ENCODE measurements around the gene DGLUCY.

DGLUCY gene

DNA sequence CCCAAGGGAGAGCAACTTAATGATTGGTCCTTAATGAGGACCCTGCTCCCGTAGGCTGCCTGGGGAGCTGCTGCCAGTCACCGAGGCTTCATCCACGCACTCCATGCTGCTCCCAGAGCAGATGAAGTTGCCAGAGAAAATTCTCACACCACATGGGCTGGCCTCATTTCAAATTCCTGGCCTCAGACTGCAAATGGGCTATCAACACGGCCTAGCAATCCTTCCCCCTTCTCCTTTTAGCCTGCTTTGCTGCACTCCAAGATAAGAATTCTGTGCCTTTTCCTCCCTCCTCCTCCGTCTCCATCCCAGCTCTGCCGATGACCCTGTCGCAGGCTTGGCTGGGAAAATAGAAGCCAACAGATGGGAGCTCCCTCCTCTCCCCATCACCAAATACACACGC lies 10.8 kb upstream of the DGLUCY start:
- DNase-seq (ENCODE audit: low spot score), result no peak
- TF ChIP-seq, protein P1, sequence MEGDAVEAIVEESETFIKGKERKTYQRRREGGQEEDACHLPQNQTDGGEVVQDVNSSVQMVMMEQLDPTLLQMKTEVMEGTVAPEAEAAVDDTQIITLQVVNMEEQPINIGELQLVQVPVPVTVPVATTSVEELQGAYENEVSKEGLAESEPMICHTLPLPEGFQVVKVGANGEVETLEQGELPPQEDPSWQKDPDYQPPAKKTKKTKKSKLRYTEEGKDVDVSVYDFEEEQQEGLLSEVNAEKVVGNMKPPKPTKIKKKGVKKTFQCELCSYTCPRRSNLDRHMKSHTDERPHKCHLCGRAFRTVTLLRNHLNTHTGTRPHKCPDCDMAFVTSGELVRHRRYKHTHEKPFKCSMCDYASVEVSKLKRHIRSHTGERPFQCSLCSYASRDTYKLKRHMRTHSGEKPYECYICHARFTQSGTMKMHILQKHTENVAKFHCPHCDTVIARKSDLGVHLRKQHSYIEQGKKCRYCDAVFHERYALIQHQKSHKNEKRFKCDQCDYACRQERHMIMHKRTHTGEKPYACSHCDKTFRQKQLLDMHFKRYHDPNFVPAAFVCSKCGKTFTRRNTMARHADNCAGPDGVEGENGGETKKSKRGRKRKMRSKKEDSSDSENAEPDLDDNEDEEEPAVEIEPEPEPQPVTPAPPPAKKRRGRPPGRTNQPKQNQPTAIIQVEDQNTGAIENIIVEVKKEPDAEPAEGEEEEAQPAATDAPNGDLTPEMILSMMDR (IDR thresholded peaks at IDR 0.05; ENCODE audit: borderline replicate concordance, control extremely low read depth, extremely low read depth, insufficient read depth, missing control alignments), result no peak
- in situ Hi-C loops (cut with MboI; ENCODE audit: low sequenced_read_pairs, unreplicated experiment), result no loop called here

DNA sequence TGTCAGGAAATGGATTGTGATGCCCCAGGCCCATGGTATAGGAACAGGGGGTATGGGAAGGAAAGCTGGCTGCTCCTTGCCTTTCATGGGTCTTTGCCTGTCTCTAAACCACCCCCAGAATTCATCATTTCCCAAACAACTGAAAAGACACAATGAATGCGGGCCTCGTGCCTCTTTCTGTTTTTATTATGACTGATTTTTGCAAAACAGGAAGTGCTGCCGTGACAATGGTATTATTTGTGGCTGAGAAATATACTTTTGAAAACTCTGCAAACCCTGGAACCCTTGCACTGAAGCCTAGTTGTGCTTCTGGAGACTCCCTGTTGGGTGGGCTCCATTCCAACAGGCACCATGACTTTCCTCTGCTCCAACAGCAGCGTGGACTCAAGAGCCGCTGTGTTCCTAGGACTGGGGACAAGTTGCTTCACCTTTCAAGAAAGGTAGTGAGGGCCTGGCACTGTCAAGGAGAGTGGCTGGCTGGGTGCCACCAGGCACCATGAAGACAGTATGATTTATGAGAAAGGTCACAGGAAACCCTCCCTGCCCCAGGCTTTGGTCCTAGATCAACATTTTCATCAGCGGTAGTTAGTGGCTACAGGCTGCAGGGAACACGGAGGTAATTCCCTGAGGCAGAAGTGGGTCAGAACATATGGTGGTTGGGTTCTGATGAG lies 4.8 kb upstream of the DGLUCY start:
- DNase-seq (ENCODE audit: low spot score), result peak; percentile 48
- TF ChIP-seq, protein P1 (IDR thresholded peaks at IDR 0.05; ENCODE audit: borderline replicate concordance, control extremely low read depth, extremely low read depth, insufficient read depth, missing control alignments), result no peak
- in situ Hi-C loops (cut with MboI; ENCODE audit: low sequenced_read_pairs, unreplicated experiment), result no loop called here

DNA sequence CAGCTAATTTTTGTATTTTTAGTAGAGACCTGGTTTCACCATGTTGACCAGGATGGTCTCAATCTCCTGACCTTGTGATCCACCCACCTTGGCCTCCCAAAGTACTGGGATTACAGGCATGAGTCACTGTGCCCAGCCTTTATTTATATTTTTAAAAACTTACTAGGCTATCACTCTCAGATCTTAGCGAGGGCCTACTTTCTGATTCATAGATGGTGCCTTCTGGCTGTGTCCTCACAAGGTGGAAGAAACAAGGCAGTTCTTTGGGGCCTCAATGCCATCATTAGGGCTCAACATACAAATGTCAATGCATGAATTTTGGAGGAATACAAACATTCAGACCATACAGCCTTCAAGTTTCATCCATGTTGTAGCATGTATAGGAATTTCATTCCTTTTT lies 2.4 kb upstream of the DGLUCY start:
- no peak for DNase-seq (ENCODE audit: low spot score)
- TF ChIP-seq, protein P1 (IDR thresholded peaks at IDR 0.05; ENCODE audit: borderline replicate concordance, control extremely low read depth, extremely low read depth, insufficient read depth, missing control alignments), result no peak
- in situ Hi-C loops (cut with MboI; ENCODE audit: low sequenced_read_pairs, unreplicated experiment), result no loop called here

DNA sequence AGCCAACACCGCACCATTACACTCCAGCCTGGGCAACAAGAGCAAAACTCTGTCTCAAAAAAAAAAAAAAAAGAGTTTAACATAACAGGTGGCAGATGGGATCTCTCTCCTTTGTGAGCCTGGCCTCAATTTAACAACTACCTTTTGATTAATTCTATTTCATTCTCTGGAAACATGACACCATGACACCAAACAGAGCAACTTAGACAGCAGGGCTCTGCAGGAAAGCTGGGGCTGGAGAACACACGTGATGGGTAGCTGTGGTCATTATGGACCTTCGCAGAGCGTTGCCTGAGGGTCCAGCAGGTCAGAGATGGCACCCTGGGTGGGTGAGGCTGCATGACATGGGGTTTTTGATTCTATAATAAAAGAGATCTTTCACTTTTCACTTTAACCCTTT lies 1.7 kb upstream of the DGLUCY start:
- in situ Hi-C loops (cut with MboI; ENCODE audit: low sequenced_read_pairs, unreplicated experiment), result no loop called here
- TF ChIP-seq, protein P1 (IDR thresholded peaks at IDR 0.05; ENCODE audit: borderline replicate concordance, control extremely low read depth, extremely low read depth, insufficient read depth, missing control alignments), result no peak
- DNase-seq (ENCODE audit: low spot score), result no peak

DNA sequence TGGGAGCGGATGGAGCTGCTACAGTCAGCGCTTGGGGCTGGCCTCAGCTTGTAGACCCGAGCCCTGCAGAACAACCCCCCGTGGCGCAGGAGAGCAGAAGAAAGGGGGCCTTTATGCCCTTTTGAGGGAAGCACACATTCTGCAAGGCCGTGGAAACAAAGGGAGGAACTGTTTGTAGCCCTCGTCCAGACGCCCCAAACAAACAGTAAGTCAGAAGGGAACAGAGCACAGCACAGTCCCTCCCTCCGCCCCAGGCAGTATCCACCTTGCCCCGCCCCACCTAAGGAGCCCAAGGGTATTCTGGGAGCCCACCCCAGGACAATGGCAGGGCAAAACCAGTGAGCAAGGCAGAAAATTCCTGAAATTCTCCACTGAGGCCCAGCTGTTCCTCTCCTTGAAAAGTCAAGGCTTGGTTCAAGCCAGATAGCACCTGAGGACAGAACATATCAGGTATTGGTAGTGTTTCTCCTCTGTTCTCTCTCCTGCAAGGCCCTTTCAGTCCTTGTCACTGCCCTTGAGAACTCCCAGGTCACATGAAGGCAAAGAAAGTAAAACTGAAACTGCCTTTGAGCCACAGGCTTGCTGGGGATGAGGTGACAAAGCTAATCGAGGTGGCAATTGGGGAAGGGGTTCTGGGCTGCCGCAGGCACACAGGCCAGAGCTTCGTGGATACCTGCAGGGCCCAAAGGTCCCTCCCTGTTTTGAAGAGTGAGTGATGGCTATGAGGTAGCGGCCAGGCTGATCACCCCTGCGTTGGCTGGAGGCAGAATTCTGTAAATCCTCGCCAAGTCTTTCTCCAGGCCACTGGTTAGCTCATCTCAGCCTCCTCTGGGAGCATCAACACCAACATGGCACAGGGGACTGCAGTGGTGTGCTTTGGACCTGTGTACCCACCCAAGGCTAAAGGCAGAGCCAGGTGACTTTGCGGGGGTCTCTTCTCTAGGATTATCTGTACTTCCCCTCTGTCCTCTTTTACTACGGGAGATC lies 499 bp downstream of the DGLUCY start:
- TF ChIP-seq, protein P1 (IDR thresholded peaks at IDR 0.05; ENCODE audit: borderline replicate concordance, control extremely low read depth, extremely low read depth, insufficient read depth, missing control alignments), result no peak
- in situ Hi-C loops (cut with MboI; ENCODE audit: low sequenced_read_pairs, unreplicated experiment), result no loop called here
- peak; percentile 79 for DNase-seq (ENCODE audit: low spot score)

DNA sequence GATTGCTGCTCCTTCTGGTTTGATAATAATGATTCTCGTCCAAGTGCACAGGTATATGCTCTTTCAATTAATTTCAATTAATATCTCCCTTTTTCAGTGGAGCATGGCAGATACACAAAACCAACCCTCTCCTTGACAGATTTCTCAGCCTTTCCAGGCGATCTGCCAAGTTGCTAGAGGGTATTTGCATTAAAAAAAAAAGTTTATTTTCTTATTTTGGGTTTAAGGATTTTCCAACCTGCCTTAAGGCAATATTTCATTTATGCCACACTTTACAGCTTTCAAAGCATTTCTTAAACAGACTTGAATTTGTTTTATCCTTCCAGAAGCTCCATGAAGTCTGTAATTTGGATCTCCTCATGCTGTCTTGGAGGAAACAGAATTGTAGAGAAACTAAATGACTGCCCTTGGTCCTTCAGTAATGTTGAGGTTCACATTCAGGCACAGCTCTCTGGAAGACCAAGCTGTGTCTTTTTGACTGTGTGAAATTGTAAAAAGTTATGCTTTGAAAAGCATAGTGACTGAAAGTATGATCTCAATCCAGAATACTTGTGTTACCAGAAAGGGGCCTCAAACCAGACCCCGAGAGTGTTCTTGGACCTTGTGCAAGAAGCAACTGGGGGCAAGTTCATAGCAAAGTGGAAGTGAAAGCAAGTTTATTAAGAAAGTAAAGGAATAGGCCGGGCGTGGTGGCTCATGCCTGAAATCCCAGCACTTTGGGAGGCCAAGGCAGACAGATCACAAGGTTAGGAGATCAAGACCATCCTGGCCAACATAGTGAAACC lies 2.3 kb downstream of the DGLUCY start:
- DNase-seq (ENCODE audit: low spot score), result no peak
- TF ChIP-seq, protein P1 (IDR thresholded peaks at IDR 0.05; ENCODE audit: borderline replicate concordance, control extremely low read depth, extremely low read depth, insufficient read depth, missing control alignments), result no peak
- in situ Hi-C loops (cut with MboI; ENCODE audit: low sequenced_read_pairs, unreplicated experiment), result no loop called here

All from GM13976 (cell line).